Rectal smooth muscle tissue (tissue), 1 donor: ENCODE measurements around the gene SLC12A6.
A peak's percentile ranks its signal among the peaks of the same experiment; 100 is the strongest.

Source experiments
- H3K27ac ChIP-seq: one replicate; pipeline ENCODE4 v1.7.0; 2013; ENCODE audit warnings: low read depth, low read length, inconsistent platforms
- H3K27me3 ChIP-seq: one replicate; pipeline ENCODE4 v1.7.0; 2013; ENCODE audit warnings: low read length; ENCODE audit not compliant: control insufficient read depth, insufficient read depth
- H3K36me3 ChIP-seq: one replicate; pipeline ENCODE4 v1.7.0; 2013; ENCODE audit warnings: low read length; ENCODE audit not compliant: control insufficient read depth, insufficient read depth
- H3K4me1 ChIP-seq: one replicate; pipeline ENCODE4 v1.7.0; 2013; ENCODE audit warnings: low read length; ENCODE audit not compliant: control insufficient read depth, insufficient read depth
- H3K4me3 ChIP-seq: one replicate; pipeline ENCODE4 v1.7.0; 2013; ENCODE audit warnings: low read length
- H3K9ac ChIP-seq: one replicate; pipeline ENCODE4 v1.7.0; 2013; ENCODE audit warnings: low read length

SLC12A6 gene

GRCh38 chr15:34365836-34366235 is 28.3 kb upstream of the SLC12A6 start:
- H3K4me1 ChIP-seq: peaks cover 6% of the 10 kb centered on the region
- peaks cover 13% of the 10 kb centered on the region for H3K36me3 ChIP-seq
- H3K9ac ChIP-seq: no peak overlapping the region
- no peaks in the 10 kb centered on the region for H3K27me3 ChIP-seq
- peak overlapping the region; percentile 92 for H3K4me3 ChIP-seq
- peak overlapping the region; percentile 30 for H3K27ac ChIP-seq

GRCh38 chr15:34365091-34365825 is 27.7 kb upstream of the SLC12A6 start:
- Histone ChIP-seq H3K4me1 (peaks cover 6% of the 10 kb centered on the region), H3K27me3 (no peaks in the 10 kb centered on the region), H3K27ac (no peak overlapping the region), H3K4me3 (peak overlapping the region; percentile 92), H3K36me3 (peaks cover 19% of the 10 kb centered on the region), H3K9ac (no peak overlapping the region)

GRCh38 chr15:34364041-34364440 is 26.5 kb upstream of the SLC12A6 start:
- no peak overlapping the region for H3K4me3 ChIP-seq
- H3K36me3 ChIP-seq: peaks cover 24% of the 10 kb centered on the region
- H3K9ac ChIP-seq: no peak overlapping the region
- H3K27ac ChIP-seq: no peak overlapping the region
- H3K4me1 ChIP-seq: peaks cover 6% of the 10 kb centered on the region
- no peaks in the 10 kb centered on the region for H3K27me3 ChIP-seq

- H3K27ac ChIP-seq: no peak overlapping the region
- peaks cover 6% of the 10 kb centered on the region for H3K4me1 ChIP-seq
- peaks cover 28% of the 10 kb centered on the region for H3K36me3 ChIP-seq
- H3K27me3 ChIP-seq: no peaks in the 10 kb centered on the region
- H3K9ac ChIP-seq: no peak overlapping the region
- peak overlapping the region; percentile 16 for H3K4me3 ChIP-seq
Observed at GRCh38 chr15:34362047-34362773, 24.6 kb upstream of the SLC12A6 start.

GRCh38 chr15:34361278-34361677 is 23.7 kb upstream of the SLC12A6 start:
- H3K27ac ChIP-seq: no peak overlapping the region
- peaks cover 34% of the 10 kb centered on the region for H3K36me3 ChIP-seq
- H3K4me3 ChIP-seq: no peak overlapping the region
- H3K9ac ChIP-seq: no peak overlapping the region
- H3K4me1 ChIP-seq: peaks cover 6% of the 10 kb centered on the region
- H3K27me3 ChIP-seq: no peaks in the 10 kb centered on the region

- H3K27ac ChIP-seq: no peak overlapping the region
- H3K27me3 ChIP-seq: no peaks in the 10 kb centered on the region
- H3K9ac ChIP-seq: no peak overlapping the region
- H3K4me3 ChIP-seq: no peak overlapping the region
- H3K4me1 ChIP-seq: no peaks in the 10 kb centered on the region
- H3K36me3 ChIP-seq: peaks cover 40% of the 10 kb centered on the region
Observed at GRCh38 chr15:34360298-34360697, 22.7 kb upstream of the SLC12A6 start.

- no peaks in the 10 kb centered on the region for H3K4me1 ChIP-seq
- H3K27me3 ChIP-seq: no peaks in the 10 kb centered on the region
- H3K9ac ChIP-seq: no peak overlapping the region
- H3K27ac ChIP-seq: no peak overlapping the region
- H3K36me3 ChIP-seq: peaks cover 40% of the 10 kb centered on the region
- no peak overlapping the region for H3K4me3 ChIP-seq
Observed at GRCh38 chr15:34359416-34359815, 21.8 kb upstream of the SLC12A6 start.

GRCh38 chr15:34358948-34359347 is 21.4 kb upstream of the SLC12A6 start:
- no peaks in the 10 kb centered on the region for H3K27me3 ChIP-seq

GRCh38 chr15:34358367-34358766 is 20.8 kb upstream of the SLC12A6 start:
- H3K4me1 ChIP-seq: no peaks in the 10 kb centered on the region
- H3K27ac ChIP-seq: no peak overlapping the region
- H3K4me3 ChIP-seq: no peak overlapping the region
- H3K27me3 ChIP-seq: no peaks in the 10 kb centered on the region
- peaks cover 40% of the 10 kb centered on the region for H3K36me3 ChIP-seq
- H3K9ac ChIP-seq: no peak overlapping the region

More at GRCh38 chr15:34358948-34359347, 21.4 kb upstream of the SLC12A6 start:
- no peaks in the 10 kb centered on the region for H3K4me1 ChIP-seq
- H3K36me3 ChIP-seq: peaks cover 40% of the 10 kb centered on the region
- H3K27ac ChIP-seq: no peak overlapping the region
- no peak overlapping the region for H3K4me3 ChIP-seq
- H3K9ac ChIP-seq: no peak overlapping the region

- H3K4me1 ChIP-seq: no peaks in the 10 kb centered on the region
- H3K36me3 ChIP-seq: peaks cover 36% of the 10 kb centered on the region
- H3K27ac ChIP-seq: no peak overlapping the region
- no peaks in the 10 kb centered on the region for H3K27me3 ChIP-seq
- no peak overlapping the region for H3K4me3 ChIP-seq
- no peak overlapping the region for H3K9ac ChIP-seq
Observed at GRCh38 chr15:34357653-34358052, 20.1 kb upstream of the SLC12A6 start.

- H3K27me3 ChIP-seq: no peaks in the 10 kb centered on the region
- no peak overlapping the region for H3K9ac ChIP-seq
- no peaks in the 10 kb centered on the region for H3K4me1 ChIP-seq
- no peak overlapping the region for H3K4me3 ChIP-seq
- peaks cover 21% of the 10 kb centered on the region for H3K36me3 ChIP-seq
- no peak overlapping the region for H3K27ac ChIP-seq
Observed at GRCh38 chr15:34355241-34355640, 17.7 kb upstream of the SLC12A6 start.

GRCh38 chr15:34354286-34354685 is 16.7 kb upstream of the SLC12A6 start:
- Histone ChIP-seq H3K36me3 (peaks cover 17% of the 10 kb centered on the region), H3K4me3 (no peak overlapping the region), H3K27ac (no peak overlapping the region), H3K9ac (no peak overlapping the region), H3K27me3 (no peaks in the 10 kb centered on the region), H3K4me1 (no peaks in the 10 kb centered on the region)

GRCh38 chr15:34353627-34354026 is 16.0 kb upstream of the SLC12A6 start:
- Histone ChIP-seq H3K4me3 (no peak overlapping the region), H3K9ac (no peak overlapping the region), H3K27me3 (no peaks in the 10 kb centered on the region), H3K27ac (no peak overlapping the region), H3K36me3 (peaks cover 14% of the 10 kb centered on the region), H3K4me1 (no peaks in the 10 kb centered on the region)
